Measurements from ENCODE around the gene ACBD7. TPM values are rescaled to one million over a fixed set of nuclear protein-coding genes. Genes with fewer than 3 reads are reported as not detected.

The ACBD7 gene
- total and polyA plus RNA-seq, 4 donors, result 32.0 to 59.7 (median 38.4) TPM

- H3K4me1 ChIP-seq (ENCODE audit: control insufficient read depth, insufficient read depth, low read length), result peaks cover 3% of the 10 kb centered on the region
- no peak overlapping the region for H3K27ac ChIP-seq (ENCODE audit: low read depth, low read length)
- no peaks in the 10 kb centered on the region for H3K27me3 ChIP-seq (ENCODE audit: control insufficient read depth, insufficient read depth, low read length)
- DNase-seq (ENCODE audit: low read depth in 4 of 6, low spot score in 6 of 6), result peak in 2 of 6 donors; percentile 2 to 20
- no peaks in the 10 kb centered on the region for H3K36me3 ChIP-seq (ENCODE audit: control insufficient read depth, insufficient read depth, low read length)
- H3K9me3 ChIP-seq (ENCODE audit: control insufficient read depth, insufficient read depth, low read length), result no peaks in the 10 kb centered on the region
- WGBS (ENCODE audit: insufficient coverage), result 84% methylated on average over 3 of the region's 4 CpGs
- no peak overlapping the region for H3K4me3 ChIP-seq (ENCODE audit: low read depth, low read length)
These were observed 50.9 kb downstream of the ACBD7 start for GRCh38 chr10:15037691-15038090.

DNA sequence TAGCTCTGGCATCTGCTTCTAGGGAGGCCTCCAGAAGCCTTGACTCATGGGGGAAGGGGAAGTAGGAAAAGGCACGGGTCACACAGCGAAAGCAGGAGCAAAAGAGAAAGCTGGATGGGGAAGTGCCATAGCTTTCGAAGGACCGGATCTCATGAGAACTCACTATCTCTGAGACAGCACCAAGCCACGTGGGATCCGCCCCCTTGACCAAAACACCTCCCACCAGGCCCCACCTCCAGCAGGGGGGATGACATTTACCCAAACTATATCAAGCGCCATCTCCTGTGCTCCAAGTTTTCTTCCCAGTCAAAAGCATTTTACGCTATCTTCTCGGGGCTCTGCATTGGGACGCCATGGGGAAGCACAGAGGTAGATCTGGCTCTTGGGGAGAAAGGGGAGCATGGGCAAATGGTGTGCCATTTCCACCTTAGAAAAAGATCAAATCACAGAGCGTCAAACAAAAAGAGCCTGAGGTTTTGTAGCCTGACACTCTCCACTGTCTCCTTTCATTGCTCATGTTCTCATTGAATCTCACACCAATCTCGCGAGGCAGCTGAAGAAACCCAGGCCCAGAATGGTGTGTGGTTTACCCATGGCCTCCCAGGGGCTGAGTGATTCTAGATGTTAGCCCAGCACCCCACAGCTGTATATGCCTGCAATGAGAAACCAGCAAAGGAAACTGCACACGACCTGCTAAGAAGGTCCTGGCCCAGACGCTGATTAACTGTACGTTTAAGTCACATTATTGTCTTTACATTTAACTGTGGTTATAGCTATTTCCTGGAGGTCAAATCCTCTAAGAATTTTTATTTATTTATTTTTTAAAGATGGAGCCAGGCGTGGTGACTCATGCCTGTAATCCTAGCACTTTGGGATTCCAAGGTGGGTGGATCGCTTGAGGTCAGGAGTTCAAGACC, 52.9 kb downstream of the ACBD7 start:
- no peak for DNase-seq (ENCODE audit: low read depth in 4 of 6, low spot score in 6 of 6)
- Histone ChIP-seq H3K36me3 (ENCODE audit: control insufficient read depth, insufficient read depth, low read length) (no peaks in the 10 kb centered on the region), H3K4me1 (ENCODE audit: control insufficient read depth, insufficient read depth, low read length) (peaks cover 3% of the 10 kb centered on the region), H3K9me3 (ENCODE audit: control insufficient read depth, insufficient read depth, low read length) (no peaks in the 10 kb centered on the region), H3K27ac (ENCODE audit: low read depth, low read length) (no peak overlapping the region), H3K4me3 (ENCODE audit: low read depth, low read length) (no peak overlapping the region), H3K27me3 (ENCODE audit: control insufficient read depth, insufficient read depth, low read length) (no peaks in the 10 kb centered on the region)
- WGBS (ENCODE audit: insufficient coverage), result 76% methylated on average over 8 of the region's 18 CpGs

DNA sequence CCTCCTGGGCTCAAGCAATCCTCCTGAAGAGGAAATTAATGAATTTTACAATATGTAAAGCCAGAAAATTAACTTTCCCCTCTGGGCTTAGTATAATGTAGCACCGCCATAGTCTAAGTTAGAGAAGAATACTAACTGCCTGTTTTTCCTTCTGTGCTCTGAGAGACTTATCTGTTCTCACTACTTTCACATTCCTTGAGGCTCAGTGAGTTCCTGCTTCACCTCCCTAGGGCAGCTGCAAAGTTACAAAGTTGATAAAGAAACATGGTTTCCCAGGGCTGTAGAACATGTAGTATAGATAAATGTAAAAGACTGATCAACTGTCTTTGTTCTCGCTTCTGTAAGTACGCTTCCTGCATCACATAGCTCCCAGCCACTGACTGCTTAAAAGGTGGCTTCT, 60.8 kb downstream of the ACBD7 start:
- no peaks in the 10 kb centered on the region for H3K27me3 ChIP-seq (ENCODE audit: control insufficient read depth, insufficient read depth, low read length)
- no peak overlapping the region for H3K27ac ChIP-seq (ENCODE audit: low read depth, low read length)
- WGBS (ENCODE audit: insufficient coverage), result 79% methylated on average over 2 of the region's 3 CpGs
- DNase-seq (ENCODE audit: low read depth in 4 of 6, low spot score in 6 of 6), result peak in 1 of 6 donors; percentile 25
- no peak overlapping the region for H3K4me3 ChIP-seq (ENCODE audit: low read depth, low read length)
- H3K9me3 ChIP-seq (ENCODE audit: control insufficient read depth, insufficient read depth, low read length), result no peaks in the 10 kb centered on the region
- no peaks in the 10 kb centered on the region for H3K4me1 ChIP-seq (ENCODE audit: control insufficient read depth, insufficient read depth, low read length)
- no peaks in the 10 kb centered on the region for H3K36me3 ChIP-seq (ENCODE audit: control insufficient read depth, insufficient read depth, low read length)

Other genes starting within 250 kb of the ACBD7 start
- 10 to 100 TPM; 16.5 to 19.4 TPM for gene SUV39H2, start 209.9 kb downstream of the ACBD7 start, total RNA-seq
- gene SUV39H2, start 209.9 kb downstream of the ACBD7 start, polyA plus RNA-seq (ENCODE audit: insufficient read length in 2 of 2), result 10 to 100 TPM; 14.4 to 15.1 TPM
- gene DCLRE1C, start 134.7 kb downstream of the ACBD7 start, total RNA-seq, result 10 to 100 TPM; 13.4 to 14.2 TPM
- 10 to 100 TPM in 1 of 2 donors, 1 to 10 TPM in 1; 10.0 to 13.1 TPM for gene DCLRE1C, start 134.7 kb downstream of the ACBD7 start, polyA plus RNA-seq (ENCODE audit: insufficient read length in 2 of 2)
- gene MEIG1, start 129.4 kb downstream of the ACBD7 start, total RNA-seq, result 1 to 10 TPM in 1 of 2 donors, not detected in 1; 1.2 TPM
- 1 to 10 TPM; 1.9 to 2.6 TPM for gene MEIG1, start 129.4 kb downstream of the ACBD7 start, polyA plus RNA-seq (ENCODE audit: insufficient read length in 2 of 2)
- 1 to 10 TPM in 1 of 2 donors, under 1 TPM in 1; 0.79 to 7.4 TPM for gene OLAH, start 44.8 kb downstream of the ACBD7 start, total RNA-seq
- 1 to 10 TPM in 1 of 2 donors, under 1 TPM in 1; 0.84 to 1.9 TPM for gene OLAH, start 44.8 kb downstream of the ACBD7 start, polyA plus RNA-seq (ENCODE audit: insufficient read length in 2 of 2)
- gene RPP38, start 8.6 kb upstream of the ACBD7 start, total RNA-seq, result 10 to 100 TPM in 1 of 2 donors, 1 to 10 TPM in 1; 8.5 to 14.8 TPM
- 10 to 100 TPM; 17.8 to 25.0 TPM for gene RPP38, start 8.6 kb upstream of the ACBD7 start, polyA plus RNA-seq (ENCODE audit: insufficient read length in 2 of 2)
- gene NMT2, start 79.9 kb upstream of the ACBD7 start, total RNA-seq, result 10 to 100 TPM; 33.8 to 43.1 TPM
- gene NMT2, start 79.9 kb upstream of the ACBD7 start, polyA plus RNA-seq (ENCODE audit: insufficient read length in 2 of 2), result 10 to 100 TPM; 33.2 to 38.0 TPM

Measured in spinal cord (tissue), 10 donors.